ENCODE measurements around the gene PAK5. TPM values are rescaled to one million over a fixed set of nuclear protein-coding genes. Genes with fewer than 3 reads are reported as not detected.

PAK5 gene
- total and polyA plus RNA-seq, 4 donors, result 0.02 to 0.17 (median 0.04) TPM; not detected in 1

GRCh38 chr20:9498322-9498721, 340.6 kb downstream of the PAK5 start:
- Histone ChIP-seq H3K9ac (ENCODE audit: low read depth in 1 of 2, low read length in 2 of 2) (no peak overlapping the region), H3K27ac (ENCODE audit: low read depth in 1 of 2, low read length in 2 of 2) (no peak overlapping the region), H3K36me3 (ENCODE audit: control insufficient read depth in 4 of 4, insufficient read depth in 3 of 4, low read depth in 1 of 4, low read length in 3 of 4) (no peaks in the 10 kb centered on the region), H3K9me3 (ENCODE audit: control insufficient read depth in 4 of 4, low read length in 3 of 4) (no peaks in the 10 kb centered on the region), H3K4me3 (ENCODE audit: low read depth in 1 of 3, low read length in 3 of 3) (no peak overlapping the region), H3K4me1 (ENCODE audit: control insufficient read depth in 4 of 4, insufficient read depth in 4 of 4, low read length in 3 of 4) (no peaks in the 10 kb centered on the region), H3K27me3 (ENCODE audit: control insufficient read depth in 4 of 4, insufficient read depth in 4 of 4, low read length in 3 of 4) (peaks cover 0 to 3% (median 2%) of the 10 kb centered on the region in 4 donors)
- TF ChIP-seq JUND (IDR thresholded peaks at IDR 0.05), result no peak
- DNase-seq (ENCODE audit: low spot score), result no peak
- WGBS, result 83% methylated on average over 4 of the region's 4 CpGs

GRCh38 chr20:9496155-9496554, 342.7 kb downstream of the PAK5 start:
- no peaks in the 10 kb centered on the region for H3K9me3 ChIP-seq (ENCODE audit: control insufficient read depth in 4 of 4, low read length in 3 of 4)
- H3K36me3 ChIP-seq (ENCODE audit: control insufficient read depth in 4 of 4, insufficient read depth in 3 of 4, low read depth in 1 of 4, low read length in 3 of 4), result no peaks in the 10 kb centered on the region
- H3K4me1 ChIP-seq (ENCODE audit: control insufficient read depth in 4 of 4, insufficient read depth in 4 of 4, low read length in 3 of 4), result no peaks in the 10 kb centered on the region
- DNase-seq (ENCODE audit: low spot score), result no peak
- no peak overlapping the region for H3K27ac ChIP-seq (ENCODE audit: low read depth in 1 of 2, low read length in 2 of 2)
- no peak overlapping the region for H3K9ac ChIP-seq (ENCODE audit: low read depth in 1 of 2, low read length in 2 of 2)
- H3K27me3 ChIP-seq (ENCODE audit: control insufficient read depth in 4 of 4, insufficient read depth in 4 of 4, low read length in 3 of 4), result peaks cover 2 to 6% (median 3%) of the 10 kb centered on the region in 4 donors
- 73% methylated on average over 3 of the region's 3 CpGs for WGBS
- no peak overlapping the region for H3K4me3 ChIP-seq (ENCODE audit: low read depth in 1 of 3, low read length in 3 of 3)
- no peak for TF ChIP-seq EGR1 (IDR thresholded peaks at IDR 0.05; ENCODE audit: low read depth in 2 of 2)
- TF ChIP-seq FOXA1 (IDR thresholded peaks at IDR 0.05), result no peak
- no peak for TF ChIP-seq TAF1 (conservative IDR thresholded peaks at IDR 0.05)
- TF ChIP-seq CTCF (IDR thresholded peaks at IDR 0.05; ENCODE audit: low read depth, low read length, missing input control), result no peak
- TF ChIP-seq MAX (IDR thresholded peaks at IDR 0.05), result no peak
- no peak for TF ChIP-seq GABPA (IDR thresholded peaks at IDR 0.05 in 1 of 2, conservative IDR thresholded peaks at IDR 0.05 in 1 of 2)
- no peak for TF ChIP-seq SP1 (IDR thresholded peaks at IDR 0.05)
- TF ChIP-seq HNF4G (IDR thresholded peaks at IDR 0.05), result no peak
- TF ChIP-seq RAD21 (IDR thresholded peaks at IDR 0.05), result no peak

GRCh38 chr20:9495701-9496100, 343.2 kb downstream of the PAK5 start:
- no peak for DNase-seq (ENCODE audit: low spot score)
- Histone ChIP-seq H3K27me3 (ENCODE audit: control insufficient read depth in 4 of 4, insufficient read depth in 4 of 4, low read length in 3 of 4) (peaks cover 2 to 6% (median 3%) of the 10 kb centered on the region in 4 donors), H3K36me3 (ENCODE audit: control insufficient read depth in 4 of 4, insufficient read depth in 3 of 4, low read depth in 1 of 4, low read length in 3 of 4) (no peaks in the 10 kb centered on the region), H3K27ac (ENCODE audit: low read depth in 1 of 2, low read length in 2 of 2) (no peak overlapping the region), H3K9ac (ENCODE audit: low read depth in 1 of 2, low read length in 2 of 2) (no peak overlapping the region), H3K4me3 (ENCODE audit: low read depth in 1 of 3, low read length in 3 of 3) (no peak overlapping the region), H3K9me3 (ENCODE audit: control insufficient read depth in 4 of 4, low read length in 3 of 4) (no peaks in the 10 kb centered on the region), H3K4me1 (ENCODE audit: control insufficient read depth in 4 of 4, insufficient read depth in 4 of 4, low read length in 3 of 4) (no peaks in the 10 kb centered on the region)
- 65% methylated on average over 2 of the region's 2 CpGs for WGBS
- TF ChIP-seq MAX (IDR thresholded peaks at IDR 0.05) (no peak), REST (IDR thresholded peaks at IDR 0.05) (no peak), YY1 (IDR thresholded peaks at IDR 0.05) (no peak), HNF4G (IDR thresholded peaks at IDR 0.05) (no peak), FOXA1 (IDR thresholded peaks at IDR 0.05) (no peak), GABPA (IDR thresholded peaks at IDR 0.05 in 1 of 2, conservative IDR thresholded peaks at IDR 0.05 in 1 of 2) (no peak)
